K562 (cell line): ENCODE data around the gene ENTPD8. TPM values are rescaled to one million over a fixed set of nuclear protein-coding genes. Genes with fewer than 3 reads are reported as not detected.
A peak's percentile ranks its signal among the peaks of the same experiment; 100 is the strongest.

Experiments
- CEBPG ChIP-seq, 3 experiments: fragments of 200-800 bp in 1 of 3; sonication (Bioruptor generic) in 1 of 3; sonication (generic) in 1 of 3; formaldehyde crosslinking in 1 of 3; IDR thresholded peaks in 2 of 3; conservative IDR thresholded peaks in 1 of 3; 2 replicates each; pipeline versions ENCODE4 v1.6.1 to v1.8.0; 2016 to 2022; ENCODE audit warnings: missing compliant biosample characterization in 2 of 3, missing genetic modification characterization in 2 of 3, mild to moderate bottlenecking in 1 of 3, missing genetic modification reagents in 1 of 3
- KDM5B ChIP-seq: fragments of 200-600 bp; sonication (generic); IDR thresholded peaks from 2 replicates; pipeline ENCODE4 v1.6.1; 2012; ENCODE audit warnings: low read depth, mild to moderate bottlenecking, moderate library complexity, low read length, control low read depth, inconsistent platforms; ENCODE audit not compliant: insufficient replicate concordance
- KHSRP ChIP-seq: fragments of 450-650 bp; IDR thresholded peaks from 2 replicates; pipeline ENCODE4 v1.6.1; 2017
- LCOR ChIP-seq: sonication (generic); formaldehyde crosslinking; IDR thresholded peaks from 2 replicates; pipeline ENCODE4 v1.8.0; 2022; ENCODE audit warnings: mild to moderate bottlenecking, missing genetic modification reagents
- MECOM ChIP-seq: fragments of 250-450 bp; sonication (Bioruptor Pico); IDR thresholded peaks from 2 replicates; pipeline ENCODE4 v1.8.0; 2022; ENCODE audit warnings: inconsistent platforms
- SAFB2 ChIP-seq: fragments of 200-400 bp; formaldehyde crosslinking; IDR thresholded peaks from 2 replicates; pipeline ENCODE4 v1.6.1; 2018; ENCODE audit warnings: borderline replicate concordance, low read length, low read depth, moderate library complexity; ENCODE audit not compliant: severe bottlenecking
- STAT5B ChIP-seq: fragments of 250-450 bp; sonication (Bioruptor Pico); IDR thresholded peaks from 2 replicates; pipeline ENCODE4 v1.8.0; 2021; ENCODE audit warnings: mild to moderate bottlenecking, inconsistent platforms
- TSC22D4 ChIP-seq: fragments of 450-650 bp; IDR thresholded peaks from 2 replicates; pipeline ENCODE4 v1.6.1; 2016; ENCODE audit warnings: missing genetic modification characterization, missing biosample characterization, control low read depth
- ZNF274 ChIP-seq: IDR thresholded peaks from 2 replicates; pipeline ENCODE4 v1.6.1; 2011; ENCODE audit warnings: low read depth, mild to moderate bottlenecking, low read length, moderate library complexity, borderline replicate concordance
- polyA plus RNA-seq, 8 experiments: library from polyadenylated mRNA; depleted of rRNA in 4 of 8; stranded (reverse) in 5 of 8; unstranded in 3 of 8; fragments of >200 nt; fragmentation: Nextera tagmentation in 2 of 8; fragmentation: Illumina TruSeq in 1 of 8; extraction: Ambion mirVana in 2 of 8; extraction: Trizol in 1 of 8; gene quantifications; 2 replicates each; pipeline versions ENCODE4 v1.2.1 to v1.2.3, GENCODE V29; 2011 to 2014; ENCODE audit warnings: inconsistent platforms in 1 of 8, missing spikeins in 1 of 8
- total RNA-seq, 7 experiments: library from RNA; depleted of rRNA in 6 of 7; stranded (reverse); fragments of >200 nt in 6 of 7; fragmentation: Illumina TruSeq in 2 of 7; extraction: Trizol in 2 of 7; gene quantifications; 2 replicates each; pipeline versions ENCODE4 v1.2.1 to v1.2.3, GENCODE V29; 2011 to 2021; ENCODE audit warnings: low replicate concordance in 1 of 7
- TF ChIP-seq, protein P1 (sequence below), 2 experiments: fragments of 450-650 bp in 1 of 2; sonication (generic) in 1 of 2; formaldehyde crosslinking in 1 of 2; IDR thresholded peaks; 2 replicates each; pipeline versions ENCODE4 v1.7.1 to v1.9.0; 2016 to 2022; ENCODE audit warnings: inconsistent platforms in 1 of 2, mild to moderate bottlenecking in 1 of 2, missing genetic modification reagents in 1 of 2
- TF ChIP-seq, protein P2 (sequence below): sonication (generic); formaldehyde crosslinking; IDR thresholded peaks from 2 replicates; pipeline ENCODE4 v1.8.1; 2023; ENCODE audit warnings: missing genetic modification reagents, mild to moderate bottlenecking, borderline replicate concordance

The ENTPD8 gene
- total and polyA plus RNA-seq, 9 of the 15 experiments (the other 6 are each of a cell fraction or from before 2014, with no cell fraction given) = 0.06 to 0.27 (median 0.19) TPM; not detected in 5

DNA sequence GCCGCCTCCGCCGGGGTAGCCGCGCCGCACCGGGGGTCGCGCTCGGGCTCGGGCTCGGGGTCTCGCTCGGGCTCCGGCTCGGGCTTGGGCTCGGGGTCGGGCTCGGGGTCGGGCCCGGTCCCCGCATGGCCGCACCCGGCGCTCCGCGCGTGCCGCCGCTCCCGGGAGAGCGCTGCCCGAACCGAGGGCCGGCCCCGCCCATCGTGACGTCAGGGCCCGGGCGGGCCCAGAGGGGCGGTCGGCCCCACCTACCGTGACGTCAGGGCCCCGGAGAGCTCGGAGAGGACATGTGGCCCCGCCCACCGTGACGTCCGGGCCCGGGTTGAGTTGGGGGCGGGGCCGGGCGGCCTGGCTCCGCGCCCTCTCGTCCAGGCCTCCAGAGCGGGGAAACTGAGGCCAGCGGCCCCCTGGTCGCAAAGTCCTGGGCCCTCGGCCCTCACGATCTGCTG is 18.0 kb upstream of the ENTPD8 start, which contains the start of gene NSMF (continued):
- TF ChIP-seq, protein P1, sequence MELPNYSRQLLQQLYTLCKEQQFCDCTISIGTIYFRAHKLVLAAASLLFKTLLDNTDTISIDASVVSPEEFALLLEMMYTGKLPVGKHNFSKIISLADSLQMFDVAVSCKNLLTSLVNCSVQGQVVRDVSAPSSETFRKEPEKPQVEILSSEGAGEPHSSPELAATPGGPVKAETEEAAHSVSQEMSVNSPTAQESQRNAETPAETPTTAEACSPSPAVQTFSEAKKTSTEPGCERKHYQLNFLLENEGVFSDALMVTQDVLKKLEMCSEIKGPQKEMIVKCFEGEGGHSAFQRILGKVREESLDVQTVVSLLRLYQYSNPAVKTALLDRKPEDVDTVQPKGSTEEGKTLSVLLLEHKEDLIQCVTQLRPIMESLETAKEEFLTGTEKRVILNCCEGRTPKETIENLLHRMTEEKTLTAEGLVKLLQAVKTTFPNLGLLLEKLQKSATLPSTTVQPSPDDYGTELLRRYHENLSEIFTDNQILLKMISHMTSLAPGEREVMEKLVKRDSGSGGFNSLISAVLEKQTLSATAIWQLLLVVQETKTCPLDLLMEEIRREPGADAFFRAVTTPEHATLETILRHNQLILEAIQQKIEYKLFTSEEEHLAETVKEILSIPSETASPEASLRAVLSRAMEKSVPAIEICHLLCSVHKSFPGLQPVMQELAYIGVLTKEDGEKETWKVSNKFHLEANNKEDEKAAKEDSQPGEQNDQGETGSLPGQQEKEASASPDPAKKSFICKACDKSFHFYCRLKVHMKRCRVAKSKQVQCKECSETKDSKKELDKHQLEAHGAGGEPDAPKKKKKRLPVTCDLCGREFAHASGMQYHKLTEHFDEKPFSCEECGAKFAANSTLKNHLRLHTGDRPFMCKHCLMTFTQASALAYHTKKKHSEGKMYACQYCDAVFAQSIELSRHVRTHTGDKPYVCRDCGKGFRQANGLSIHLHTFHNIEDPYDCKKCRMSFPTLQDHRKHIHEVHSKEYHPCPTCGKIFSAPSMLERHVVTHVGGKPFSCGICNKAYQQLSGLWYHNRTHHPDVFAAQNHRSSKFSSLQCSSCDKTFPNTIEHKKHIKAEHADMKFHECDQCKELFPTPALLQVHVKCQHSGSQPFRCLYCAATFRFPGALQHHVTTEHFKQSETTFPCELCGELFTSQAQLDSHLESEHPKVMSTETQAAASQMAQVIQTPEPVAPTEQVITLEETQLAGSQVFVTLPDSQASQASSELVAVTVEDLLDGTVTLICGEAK (IDR thresholded peaks at IDR 0.05) = no peak
- TF ChIP-seq, protein P1 (CRISPR knock-in tag; IDR thresholded peaks at IDR 0.05) = no peak
- TF ChIP-seq, protein P2, sequence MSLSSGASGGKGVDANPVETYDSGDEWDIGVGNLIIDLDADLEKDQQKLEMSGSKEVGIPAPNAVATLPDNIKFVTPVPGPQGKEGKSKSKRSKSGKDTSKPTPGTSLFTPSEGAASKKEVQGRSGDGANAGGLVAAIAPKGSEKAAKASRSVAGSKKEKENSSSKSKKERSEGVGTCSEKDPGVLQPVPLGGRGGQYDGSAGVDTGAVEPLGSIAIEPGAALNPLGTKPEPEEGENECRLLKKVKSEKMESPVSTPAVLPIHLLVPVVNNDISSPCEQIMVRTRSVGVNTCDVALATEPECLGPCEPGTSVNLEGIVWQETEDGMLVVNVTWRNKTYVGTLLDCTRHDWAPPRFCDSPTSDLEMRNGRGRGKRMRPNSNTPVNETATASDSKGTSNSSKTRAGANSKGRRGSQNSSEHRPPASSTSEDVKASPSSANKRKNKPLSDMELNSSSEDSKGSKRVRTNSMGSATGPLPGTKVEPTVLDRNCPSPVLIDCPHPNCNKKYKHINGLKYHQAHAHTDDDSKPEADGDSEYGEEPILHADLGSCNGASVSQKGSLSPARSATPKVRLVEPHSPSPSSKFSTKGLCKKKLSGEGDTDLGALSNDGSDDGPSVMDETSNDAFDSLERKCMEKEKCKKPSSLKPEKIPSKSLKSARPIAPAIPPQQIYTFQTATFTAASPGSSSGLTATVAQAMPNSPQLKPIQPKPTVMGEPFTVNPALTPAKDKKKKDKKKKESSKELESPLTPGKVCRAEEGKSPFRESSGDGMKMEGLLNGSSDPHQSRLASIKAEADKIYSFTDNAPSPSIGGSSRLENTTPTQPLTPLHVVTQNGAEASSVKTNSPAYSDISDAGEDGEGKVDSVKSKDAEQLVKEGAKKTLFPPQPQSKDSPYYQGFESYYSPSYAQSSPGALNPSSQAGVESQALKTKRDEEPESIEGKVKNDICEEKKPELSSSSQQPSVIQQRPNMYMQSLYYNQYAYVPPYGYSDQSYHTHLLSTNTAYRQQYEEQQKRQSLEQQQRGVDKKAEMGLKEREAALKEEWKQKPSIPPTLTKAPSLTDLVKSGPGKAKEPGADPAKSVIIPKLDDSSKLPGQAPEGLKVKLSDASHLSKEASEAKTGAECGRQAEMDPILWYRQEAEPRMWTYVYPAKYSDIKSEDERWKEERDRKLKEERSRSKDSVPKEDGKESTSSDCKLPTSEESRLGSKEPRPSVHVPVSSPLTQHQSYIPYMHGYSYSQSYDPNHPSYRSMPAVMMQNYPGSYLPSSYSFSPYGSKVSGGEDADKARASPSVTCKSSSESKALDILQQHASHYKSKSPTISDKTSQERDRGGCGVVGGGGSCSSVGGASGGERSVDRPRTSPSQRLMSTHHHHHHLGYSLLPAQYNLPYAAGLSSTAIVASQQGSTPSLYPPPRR (CRISPR knock-in tag) = no peak
- no peak for TF ChIP-seq LCOR (CRISPR knock-in tag)
- no peak for TF ChIP-seq SAFB2
- no peak for TF ChIP-seq TSC22D4 (tag)
- TF ChIP-seq KDM5B = peak; percentile 6
- no peak for TF ChIP-seq ZNF274
- no peak for TF ChIP-seq STAT5B (CRISPR knock-in tag)
- TF ChIP-seq KHSRP = no peak
- TF ChIP-seq MECOM (CRISPR knock-in tag) = no peak
- TF ChIP-seq CEBPG (CRISPR knock-in tag; IDR thresholded peaks at IDR 0.05) = no peak
- no peak for TF ChIP-seq CEBPG (tag; conservative IDR thresholded peaks at IDR 0.05 in 1 of 2, IDR thresholded peaks at IDR 0.05 in 1 of 2)
